ENCODE data around the gene ESPL1. TPM values are rescaled to one million over a fixed set of nuclear protein-coding genes. Genes with fewer than 3 reads are reported as not detected.

Gene ESPL1
- total RNA-seq, 1 experiment from 2014 or later = 61.4 TPM

GRCh38 chr12:53292426-53292825 lies 24.3 kb downstream of the ESPL1 start:
- Mint-ChIP-seq H3K4me3 (no peak overlapping the region), H3K27ac (no peak overlapping the region), H3K4me1 (peaks cover 10% of the 10 kb centered on the region), H3K9me3 (no peaks in the 10 kb centered on the region), H3K27me3 (ENCODE audit: low read depth) (no peaks in the 10 kb centered on the region), H3K36me3 (peaks cover 43% of the 10 kb centered on the region)
- no peak for ATAC-seq
- no peak for DNase-seq (ENCODE audit: low spot score)
- ChIA-PET POLR2A (no interaction called here), CTCF (interaction anchor here (0.6 to 15.2 kb wide), 3 partner anchors 29 to 79 kb away, joined by 3 to 161 read pairs (median 3); partner anchors contain the start of gene AAAS)
- TF ChIP-seq, protein P1, sequence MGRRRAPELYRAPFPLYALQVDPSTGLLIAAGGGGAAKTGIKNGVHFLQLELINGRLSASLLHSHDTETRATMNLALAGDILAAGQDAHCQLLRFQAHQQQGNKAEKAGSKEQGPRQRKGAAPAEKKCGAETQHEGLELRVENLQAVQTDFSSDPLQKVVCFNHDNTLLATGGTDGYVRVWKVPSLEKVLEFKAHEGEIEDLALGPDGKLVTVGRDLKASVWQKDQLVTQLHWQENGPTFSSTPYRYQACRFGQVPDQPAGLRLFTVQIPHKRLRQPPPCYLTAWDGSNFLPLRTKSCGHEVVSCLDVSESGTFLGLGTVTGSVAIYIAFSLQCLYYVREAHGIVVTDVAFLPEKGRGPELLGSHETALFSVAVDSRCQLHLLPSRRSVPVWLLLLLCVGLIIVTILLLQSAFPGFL (CRISPR knock-in tag; IDR thresholded peaks at IDR 0.05; ENCODE audit: borderline replicate concordance) = no peak
- TF ChIP-seq ESRRA (CRISPR knock-in tag; IDR thresholded peaks at IDR 0.05; ENCODE audit: borderline replicate concordance) (no peak), ATF6 (CRISPR knock-in tag; IDR thresholded peaks at IDR 0.05) (no peak), ZMAT4 (CRISPR knock-in tag; IDR thresholded peaks at IDR 0.05) (no peak), HMGA2 (CRISPR knock-in tag; IDR thresholded peaks at IDR 0.05) (no peak), CREB1 (CRISPR knock-in tag; IDR thresholded peaks at IDR 0.05) (no peak), RORB (CRISPR knock-in tag; IDR thresholded peaks at IDR 0.05) (no peak), JAZF1 (CRISPR knock-in tag; IDR thresholded peaks at IDR 0.05) (no peak), ATF1 (CRISPR knock-in tag; IDR thresholded peaks at IDR 0.05) (no peak), SMAD4 (CRISPR knock-in tag; IDR thresholded peaks at IDR 0.05) (no peak), E2F1 (CRISPR knock-in tag; IDR thresholded peaks at IDR 0.05) (no peak), ZBTB43 (CRISPR knock-in tag; IDR thresholded peaks at IDR 0.05) (no peak), SOX15 (CRISPR knock-in tag; IDR thresholded peaks at IDR 0.05) (no peak)
- TF ChIP-seq, protein P2, sequence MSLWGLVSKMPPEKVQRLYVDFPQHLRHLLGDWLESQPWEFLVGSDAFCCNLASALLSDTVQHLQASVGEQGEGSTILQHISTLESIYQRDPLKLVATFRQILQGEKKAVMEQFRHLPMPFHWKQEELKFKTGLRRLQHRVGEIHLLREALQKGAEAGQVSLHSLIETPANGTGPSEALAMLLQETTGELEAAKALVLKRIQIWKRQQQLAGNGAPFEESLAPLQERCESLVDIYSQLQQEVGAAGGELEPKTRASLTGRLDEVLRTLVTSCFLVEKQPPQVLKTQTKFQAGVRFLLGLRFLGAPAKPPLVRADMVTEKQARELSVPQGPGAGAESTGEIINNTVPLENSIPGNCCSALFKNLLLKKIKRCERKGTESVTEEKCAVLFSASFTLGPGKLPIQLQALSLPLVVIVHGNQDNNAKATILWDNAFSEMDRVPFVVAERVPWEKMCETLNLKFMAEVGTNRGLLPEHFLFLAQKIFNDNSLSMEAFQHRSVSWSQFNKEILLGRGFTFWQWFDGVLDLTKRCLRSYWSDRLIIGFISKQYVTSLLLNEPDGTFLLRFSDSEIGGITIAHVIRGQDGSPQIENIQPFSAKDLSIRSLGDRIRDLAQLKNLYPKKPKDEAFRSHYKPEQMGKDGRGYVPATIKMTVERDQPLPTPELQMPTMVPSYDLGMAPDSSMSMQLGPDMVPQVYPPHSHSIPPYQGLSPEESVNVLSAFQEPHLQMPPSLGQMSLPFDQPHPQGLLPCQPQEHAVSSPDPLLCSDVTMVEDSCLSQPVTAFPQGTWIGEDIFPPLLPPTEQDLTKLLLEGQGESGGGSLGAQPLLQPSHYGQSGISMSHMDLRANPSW (CRISPR knock-in tag; conservative IDR thresholded peaks at IDR 0.05; ENCODE audit: low read depth) = no peak
- TF ChIP-seq, protein P3, sequence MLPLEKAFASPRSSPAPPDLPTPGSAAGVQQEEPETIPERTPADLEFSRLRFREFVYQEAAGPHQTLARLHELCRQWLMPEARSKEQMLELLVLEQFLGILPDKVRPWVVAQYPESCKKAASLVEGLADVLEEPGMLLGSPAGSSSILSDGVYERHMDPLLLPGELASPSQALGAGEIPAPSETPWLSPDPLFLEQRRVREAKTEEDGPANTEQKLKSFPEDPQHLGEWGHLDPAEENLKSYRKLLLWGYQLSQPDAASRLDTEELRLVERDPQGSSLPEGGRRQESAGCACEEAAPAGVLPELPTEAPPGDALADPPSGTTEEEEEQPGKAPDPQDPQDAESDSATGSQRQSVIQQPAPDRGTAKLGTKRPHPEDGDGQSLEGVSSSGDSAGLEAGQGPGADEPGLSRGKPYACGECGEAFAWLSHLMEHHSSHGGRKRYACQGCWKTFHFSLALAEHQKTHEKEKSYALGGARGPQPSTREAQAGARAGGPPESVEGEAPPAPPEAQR (CRISPR knock-in tag; IDR thresholded peaks at IDR 0.05) = no peak
- TF ChIP-seq, protein P4, sequence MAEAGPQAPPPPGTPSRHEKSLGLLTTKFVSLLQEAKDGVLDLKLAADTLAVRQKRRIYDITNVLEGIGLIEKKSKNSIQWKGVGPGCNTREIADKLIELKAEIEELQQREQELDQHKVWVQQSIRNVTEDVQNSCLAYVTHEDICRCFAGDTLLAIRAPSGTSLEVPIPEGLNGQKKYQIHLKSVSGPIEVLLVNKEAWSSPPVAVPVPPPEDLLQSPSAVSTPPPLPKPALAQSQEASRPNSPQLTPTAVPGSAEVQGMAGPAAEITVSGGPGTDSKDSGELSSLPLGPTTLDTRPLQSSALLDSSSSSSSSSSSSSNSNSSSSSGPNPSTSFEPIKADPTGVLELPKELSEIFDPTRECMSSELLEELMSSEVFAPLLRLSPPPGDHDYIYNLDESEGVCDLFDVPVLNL (CRISPR knock-in tag; IDR thresholded peaks at IDR 0.05; ENCODE audit: borderline replicate concordance, low read depth) = no peak
- TF ChIP-seq, protein P5, sequence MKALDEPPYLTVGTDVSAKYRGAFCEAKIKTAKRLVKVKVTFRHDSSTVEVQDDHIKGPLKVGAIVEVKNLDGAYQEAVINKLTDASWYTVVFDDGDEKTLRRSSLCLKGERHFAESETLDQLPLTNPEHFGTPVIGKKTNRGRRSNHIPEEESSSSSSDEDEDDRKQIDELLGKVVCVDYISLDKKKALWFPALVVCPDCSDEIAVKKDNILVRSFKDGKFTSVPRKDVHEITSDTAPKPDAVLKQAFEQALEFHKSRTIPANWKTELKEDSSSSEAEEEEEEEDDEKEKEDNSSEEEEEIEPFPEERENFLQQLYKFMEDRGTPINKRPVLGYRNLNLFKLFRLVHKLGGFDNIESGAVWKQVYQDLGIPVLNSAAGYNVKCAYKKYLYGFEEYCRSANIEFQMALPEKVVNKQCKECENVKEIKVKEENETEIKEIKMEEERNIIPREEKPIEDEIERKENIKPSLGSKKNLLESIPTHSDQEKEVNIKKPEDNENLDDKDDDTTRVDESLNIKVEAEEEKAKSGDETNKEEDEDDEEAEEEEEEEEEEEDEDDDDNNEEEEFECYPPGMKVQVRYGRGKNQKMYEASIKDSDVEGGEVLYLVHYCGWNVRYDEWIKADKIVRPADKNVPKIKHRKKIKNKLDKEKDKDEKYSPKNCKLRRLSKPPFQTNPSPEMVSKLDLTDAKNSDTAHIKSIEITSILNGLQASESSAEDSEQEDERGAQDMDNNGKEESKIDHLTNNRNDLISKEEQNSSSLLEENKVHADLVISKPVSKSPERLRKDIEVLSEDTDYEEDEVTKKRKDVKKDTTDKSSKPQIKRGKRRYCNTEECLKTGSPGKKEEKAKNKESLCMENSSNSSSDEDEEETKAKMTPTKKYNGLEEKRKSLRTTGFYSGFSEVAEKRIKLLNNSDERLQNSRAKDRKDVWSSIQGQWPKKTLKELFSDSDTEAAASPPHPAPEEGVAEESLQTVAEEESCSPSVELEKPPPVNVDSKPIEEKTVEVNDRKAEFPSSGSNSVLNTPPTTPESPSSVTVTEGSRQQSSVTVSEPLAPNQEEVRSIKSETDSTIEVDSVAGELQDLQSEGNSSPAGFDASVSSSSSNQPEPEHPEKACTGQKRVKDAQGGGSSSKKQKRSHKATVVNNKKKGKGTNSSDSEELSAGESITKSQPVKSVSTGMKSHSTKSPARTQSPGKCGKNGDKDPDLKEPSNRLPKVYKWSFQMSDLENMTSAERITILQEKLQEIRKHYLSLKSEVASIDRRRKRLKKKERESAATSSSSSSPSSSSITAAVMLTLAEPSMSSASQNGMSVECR (CRISPR knock-in tag; IDR thresholded peaks at IDR 0.05; ENCODE audit: borderline replicate concordance) = no peak

Data from WTC11 (cell line).